Measurements from ENCODE around the gene RARS1. TPM values are rescaled to one million over a fixed set of nuclear protein-coding genes. Genes with fewer than 3 reads are reported as not detected.

RARS1 gene
- total and polyA plus RNA-seq, 2 of the 8 experiments (the other 6 are each of a cell fraction or from before 2014, with no cell fraction given): 30.2 to 108 TPM

DNA sequence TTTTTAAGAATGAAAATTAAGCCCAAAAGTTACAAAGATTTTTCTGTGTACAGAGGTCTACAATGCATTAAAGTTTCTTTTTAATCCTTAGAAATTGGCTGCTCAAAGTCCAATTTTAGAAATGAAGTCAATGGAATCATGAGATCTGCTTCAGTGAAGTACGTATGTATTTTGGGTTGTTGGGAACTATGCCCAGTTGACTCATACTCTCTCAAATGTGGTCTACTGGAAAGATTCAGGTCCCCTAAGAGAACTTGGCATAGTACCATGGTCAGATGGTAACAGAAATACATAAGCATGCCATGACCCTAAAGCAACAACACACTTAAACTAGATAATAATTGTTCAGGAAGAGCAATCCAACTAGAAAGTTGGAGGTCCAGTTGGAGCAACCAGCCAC, 65.9 kb downstream of the RARS1 start:
- Histone ChIP-seq H3K79me2 (ENCODE audit: control insufficient read depth in 1 of 2, insufficient read depth in 2 of 2, low read length in 2 of 2) (peaks cover 0 to 10% of the 10 kb centered on the region in 2 experiments; a peak in 1 of 4 replicates), H3K36me3 (ENCODE audit: control insufficient read depth in 2 of 4, insufficient read depth in 4 of 4, low read length in 3 of 4) (peaks cover 3 to 64% (median 18%) of the 10 kb centered on the region in 4 experiments; a peak in 7 of 8 replicates), H4K20me1 (replicated peaks in 1 of 2; ENCODE audit: control insufficient read depth in 1 of 2, insufficient read depth in 2 of 2, low read length in 2 of 2) (peaks cover 1 to 2% of the 10 kb centered on the region in 2 experiments), H3K79me1 (ENCODE audit: low read depth, low read length) (no peaks in the 10 kb centered on the region; the same call in 1 of the 2 replicates), H4K91ac (replicated peaks; ENCODE audit: insufficient read length, low read length) (no peak overlapping the region), H3K4me1 (replicated peaks in 1 of 4; ENCODE audit: control insufficient read depth in 3 of 4, insufficient read depth in 4 of 4, low read length in 3 of 4) (no peaks in the 10 kb centered on the region), H2BK12ac (ENCODE audit: low read depth, low read length) (no peak overlapping the region), H3K56ac (replicated peaks; ENCODE audit: insufficient read length, low read depth, low read length) (no peak overlapping the region), H4K8ac (ENCODE audit: extremely low read depth, insufficient read depth, low read length) (no peak overlapping the region), H4K5ac (ENCODE audit: insufficient read length, low read depth, low read length) (no peak overlapping the region), H3K23me2 (ENCODE audit: low read depth, low read length) (no peaks in the 10 kb centered on the region), H3K27me3 (replicated peaks in 1 of 4; ENCODE audit: control insufficient read depth in 3 of 4, extremely low read depth in 1 of 4, insufficient read depth in 3 of 4, low read length in 3 of 4) (no peaks in the 10 kb centered on the region), H2BK5ac (ENCODE audit: low read depth, low read length) (no peak overlapping the region), H3K18ac (ENCODE audit: extremely low read depth, low read length) (no peak overlapping the region), H2BK20ac (ENCODE audit: low read length) (no peak overlapping the region), H3K14ac (ENCODE audit: insufficient read length) (no peak overlapping the region), H2AK5ac (ENCODE audit: low read depth, low read length) (no peak overlapping the region), H3K9me3 (ENCODE audit: insufficient read depth in 2 of 2, low read depth in 1 of 2, low read length in 1 of 2) (no peaks in the 10 kb centered on the region), H2BK15ac (ENCODE audit: low read length) (no peak overlapping the region), H3K4me2 (ENCODE audit: insufficient read depth in 1 of 2, low read depth in 2 of 2, low read length in 2 of 2) (no peak overlapping the region), H3K9ac (replicated peaks in 1 of 4; ENCODE audit: extremely low read depth in 1 of 4, low read depth in 3 of 4, low read length in 3 of 4) (no peak overlapping the region), H3K4me3 (ENCODE audit: extremely low read depth in 1 of 4, insufficient read depth in 2 of 4, low read depth in 3 of 4, low read length in 4 of 4) (no peak overlapping the region), H3K4ac (replicated peaks; ENCODE audit: insufficient read length, low read depth, low read length) (no peak overlapping the region), H2AFZ (ENCODE audit: low read length) (no peak overlapping the region), H3K27ac (ENCODE audit: low read depth, low read length) (no peak overlapping the region), H2BK120ac (replicated peaks; ENCODE audit: low read depth, low read length) (no peak overlapping the region), H3K23ac (ENCODE audit: insufficient read length) (no peak overlapping the region)
- ChIA-PET CTCF (ENCODE audit: partially characterized antibody) (no interaction called here), POLR2A (ENCODE audit: partially characterized antibody) (no interaction called here)
- FAIRE-seq (no peak), DNase-seq (ENCODE audit: low read depth in 1 of 2, low spot score in 2 of 2) (no peak)
- WGBS, 2 experiments (ENCODE audit: extremely low coverage in 1 of 2, insufficient coverage in 1 of 2, insufficient read length in 1 of 2, insufficient replicate concordance in 2 of 2, low coverage in 1 of 2, low lambda C conversion rate in 2 of 2, missing lambda C conversion rate in 1 of 2): 89% methylated on average over 1 of the region's 1 CpG; no CpG with 5 or more reads in 1 of the 2 experiments
- TF ChIP-seq TAF1 (IDR thresholded peaks at IDR 0.05; ENCODE audit: low read depth, low read length) (no peak), SUZ12 (IDR thresholded peaks at IDR 0.05; ENCODE audit: low read length) (no peak), RAD21 (IDR thresholded peaks at IDR 0.05 in 1 of 2, conservative IDR thresholded peaks at IDR 0.05 in 1 of 2; ENCODE audit: low read depth in 2 of 2, low read length in 2 of 2) (no peak), SP4 (IDR thresholded peaks at IDR 0.05; ENCODE audit: low read length) (no peak), SIN3A (conservative IDR thresholded peaks at IDR 0.05 in 1 of 2, IDR thresholded peaks at IDR 0.05 in 1 of 2; ENCODE audit: low read depth in 1 of 2, low read length in 2 of 2) (no peak), POLR2AphosphoS5 (IDR thresholded peaks at IDR 0.05; ENCODE audit: low read depth, low read length) (no peak), TBP (IDR thresholded peaks at IDR 0.05; ENCODE audit: low read depth, low read length) (no peak)
